NCI-H345 treated with DMSO at 0.1 percent for 48 hours (cell line): ENCODE measurements around the gene KIF16B.

Experiments used
- DNase-seq: peaks from one replicate; lab custom pipeline; 2025; ENCODE audit not compliant: unreplicated experiment; lab: John Stamatoyannopoulos, UW

Gene KIF16B

GRCh38 chr20:16405254-16405653, 168.0 kb downstream of the KIF16B start:
- no peak for DNase-seq

- DNase-seq, result no peak
Observed at GRCh38 chr20:16404640-16405039, 168.6 kb downstream of the KIF16B start.

- no peak for DNase-seq
Observed at GRCh38 chr20:16404171-16404570, 169.1 kb downstream of the KIF16B start.

GRCh38 chr20:16400234-16400633, 173.0 kb downstream of the KIF16B start:
- DNase-seq, result no peak

- no peak for DNase-seq
Observed at GRCh38 chr20:16399801-16400200, 173.4 kb downstream of the KIF16B start.

- no peak for DNase-seq
Observed at GRCh38 chr20:16397086-16397485, 176.2 kb downstream of the KIF16B start.

GRCh38 chr20:16395366-16395765, 177.9 kb downstream of the KIF16B start:
- no peak for DNase-seq

- no peak for DNase-seq
Observed at GRCh38 chr20:16394784-16395183, 178.5 kb downstream of the KIF16B start.

- DNase-seq, result no peak
Observed at GRCh38 chr20:16393836-16394235, 179.4 kb downstream of the KIF16B start.

GRCh38 chr20:16393297-16393696, 180.0 kb downstream of the KIF16B start:
- no peak for DNase-seq

- DNase-seq, result no peak
Observed at GRCh38 chr20:16392346-16392745, 180.9 kb downstream of the KIF16B start.

GRCh38 chr20:16390991-16391390, 182.3 kb downstream of the KIF16B start:
- DNase-seq, result no peak

GRCh38 chr20:16388731-16389130, 184.5 kb downstream of the KIF16B start:
- no peak for DNase-seq

- no peak for DNase-seq
Observed at GRCh38 chr20:16387666-16388065, 185.6 kb downstream of the KIF16B start.

GRCh38 chr20:16385891-16386290, 187.4 kb downstream of the KIF16B start:
- no peak for DNase-seq

- DNase-seq, result no peak
Observed at GRCh38 chr20:16385462-16385861, 187.8 kb downstream of the KIF16B start.

GRCh38 chr20:16381444-16381843, 191.8 kb downstream of the KIF16B start:
- DNase-seq, result no peak

- no peak for DNase-seq
Observed at GRCh38 chr20:16378712-16379370, 194.4 kb downstream of the KIF16B start.

GRCh38 chr20:16378122-16378521, 195.1 kb downstream of the KIF16B start:
- DNase-seq, result no peak

- no peak for DNase-seq
Observed at GRCh38 chr20:16369441-16369840, 203.8 kb downstream of the KIF16B start.

- no peak for DNase-seq
Observed at GRCh38 chr20:16368645-16369292, 204.5 kb downstream of the KIF16B start.

GRCh38 chr20:16367948-16368560, 205.2 kb downstream of the KIF16B start:
- DNase-seq, result no peak
